GM20431 (cell line): Measurements from ENCODE around the gene NSUN7.

ENCODE experiments used
- in situ Hi-C: fragments of 300-500 bp; cut with MseI, MboI; formaldehyde crosslinking; loops from one replicate; pipeline ENCODE4 v1.15.0; 2020; ENCODE audit warnings: low sequenced_read_pairs; ENCODE audit not compliant: unreplicated experiment

NSUN7 gene

GRCh38 chr4:40749717-40750460 is at the start of gene NSUN7:
Gene NSUN7 (plus strand): TSS chr4:40749955. CDS start chr4:40750694, 739 bp downstream.
- in situ Hi-C loops, result loop anchor here (10.0 kb wide), 2 partner anchors 95 to 155 kb away; no protein-coding TSS in a partner anchor

GRCh38 chr4:40702137-40702799 is 47.5 kb upstream of the NSUN7 start:
- in situ Hi-C loops, result loop anchor here (25.0 kb wide), 1 partner anchor 365 kb away; the partner anchor contains the start of gene CHRNA9

DNA sequence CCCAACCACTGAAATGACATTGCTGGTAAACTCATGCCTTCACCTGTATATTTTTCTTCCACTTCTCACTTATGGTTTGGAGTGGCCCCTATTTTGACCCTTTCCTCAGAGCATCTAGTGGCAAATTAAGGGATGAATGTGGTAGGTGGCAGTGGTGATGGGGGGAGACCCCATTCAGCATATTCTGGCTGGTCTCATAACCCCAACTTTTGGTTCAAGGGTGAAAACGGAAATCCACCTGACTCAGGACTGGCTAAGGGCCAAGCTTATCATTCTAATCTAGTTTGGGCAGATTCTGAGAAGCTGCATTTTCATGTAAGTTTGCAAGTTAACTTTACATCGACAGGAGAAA is 47.0 kb upstream of the NSUN7 start:
- in situ Hi-C loops, result loop anchor here (25.0 kb wide), 1 partner anchor 365 kb away; the partner anchor contains the start of gene CHRNA9

- in situ Hi-C loops, result loop anchor here (25.0 kb wide), 1 partner anchor 367 kb away; the partner anchor contains the start of gene CHRNA9
Observed at GRCh38 chr4:40704073-40704472, 45.7 kb upstream of the NSUN7 start.

GRCh38 chr4:40710484-40711254 is 39.1 kb upstream of the NSUN7 start:
- in situ Hi-C loops, result loop anchor here (25.0 kb wide), 1 partner anchor 373 kb away; the partner anchor contains the start of gene CHRNA9

DNA sequence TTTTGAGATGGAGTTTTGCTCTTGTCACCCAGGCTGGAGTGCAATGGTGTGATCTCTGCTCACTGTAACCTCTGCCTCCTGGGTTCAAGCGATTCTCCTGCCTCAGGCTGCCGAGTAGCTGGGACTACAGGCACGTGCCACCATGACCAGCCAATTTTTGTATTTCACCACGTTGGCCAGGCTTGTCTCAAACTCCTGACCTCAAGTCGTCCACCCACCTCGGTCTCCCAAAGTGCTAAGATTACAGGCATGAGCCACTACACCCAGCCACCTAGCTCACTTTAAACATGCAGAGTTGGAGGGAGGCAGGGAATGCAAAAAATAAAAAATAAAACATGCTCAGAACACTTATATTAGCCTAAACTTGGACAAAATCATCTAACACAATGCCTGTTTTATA is 36.8 kb upstream of the NSUN7 start:
- in situ Hi-C loops, result loop anchor here (25.0 kb wide), 1 partner anchor 376 kb away; the partner anchor contains the start of gene CHRNA9

- in situ Hi-C loops, result loop anchor here (25.0 kb wide), 1 partner anchor 376 kb away; the partner anchor contains the start of gene CHRNA9
Observed at GRCh38 chr4:40713798-40714197, 36.0 kb upstream of the NSUN7 start.

DNA sequence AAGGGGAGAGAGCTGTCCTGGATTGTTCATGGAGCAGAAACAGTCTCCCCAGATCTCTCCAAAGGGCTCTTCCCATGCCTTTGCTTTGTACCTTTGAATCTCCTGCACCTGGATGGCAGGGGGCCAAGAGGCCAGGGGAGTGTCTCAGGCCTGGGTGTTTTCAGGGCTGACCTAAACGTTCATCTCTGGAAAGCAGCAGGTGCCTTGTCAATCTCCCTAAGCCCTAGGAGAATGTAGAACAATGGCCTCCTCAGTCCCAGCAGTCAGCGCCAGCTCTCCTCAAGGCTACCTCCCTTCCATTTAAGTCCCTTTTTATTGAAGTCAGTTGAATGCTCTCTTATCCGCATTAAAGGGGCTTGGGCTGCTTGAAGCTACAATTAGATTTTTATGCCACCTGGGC is 31.2 kb upstream of the NSUN7 start:
- in situ Hi-C loops, result loop anchor here (25.0 kb wide), 1 partner anchor 381 kb away; the partner anchor contains the start of gene CHRNA9

GRCh38 chr4:40719008-40719623 is 30.6 kb upstream of the NSUN7 start:
- in situ Hi-C loops, result loop anchor here (25.0 kb wide), 1 partner anchor 382 kb away; the partner anchor contains the start of gene CHRNA9

DNA sequence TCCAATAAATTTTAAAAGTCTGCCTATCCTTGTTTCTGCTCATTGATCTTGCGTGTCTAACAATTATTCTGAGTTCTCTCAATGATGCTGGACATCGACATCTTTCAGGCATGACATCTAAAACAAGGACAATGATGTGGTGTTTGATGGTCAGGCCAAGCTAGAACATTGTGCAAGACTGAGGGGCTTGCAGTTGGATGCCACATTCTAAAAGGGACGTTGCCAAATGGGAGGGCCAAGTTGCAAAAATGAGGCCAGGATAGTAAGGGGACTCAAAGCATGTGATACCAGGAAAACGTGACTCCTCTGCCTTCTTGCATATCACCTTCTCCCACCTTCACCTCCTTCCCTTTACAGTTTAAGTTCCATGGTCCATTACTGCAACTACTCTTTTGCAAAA is 29.4 kb upstream of the NSUN7 start:
- in situ Hi-C loops, result loop anchor here (25.0 kb wide), 1 partner anchor 383 kb away; the partner anchor contains the start of gene CHRNA9

DNA sequence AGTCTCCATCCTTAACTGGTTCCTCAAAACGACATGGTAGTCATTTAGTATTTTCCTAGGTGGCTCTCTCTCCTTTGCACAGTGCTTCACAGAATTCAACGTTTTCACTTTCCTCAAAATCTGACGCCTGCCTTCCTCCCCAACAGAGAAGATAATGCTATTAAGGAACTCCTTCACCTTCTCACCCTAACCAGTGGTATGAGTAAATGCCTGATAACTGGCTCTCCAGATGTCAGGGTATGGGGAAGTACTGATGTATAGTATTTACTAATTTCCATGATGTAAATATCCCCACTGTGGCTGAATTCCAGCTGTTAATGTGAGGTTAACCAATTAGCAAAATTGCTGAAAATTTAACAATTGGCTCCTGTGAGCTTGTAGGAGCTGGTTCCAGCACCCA is 28.8 kb upstream of the NSUN7 start:
- in situ Hi-C loops, result loop anchor here (25.0 kb wide), 1 partner anchor 384 kb away; the partner anchor contains the start of gene CHRNA9

GRCh38 chr4:40721730-40722171 is 28.0 kb upstream of the NSUN7 start:
- in situ Hi-C loops, result loop anchor here (25.0 kb wide), 1 partner anchor 384 kb away; the partner anchor contains the start of gene CHRNA9

GRCh38 chr4:40722576-40723161 is 27.1 kb upstream of the NSUN7 start:
- in situ Hi-C loops, result loop anchor here (25.0 kb wide), 1 partner anchor 385 kb away; the partner anchor contains the start of gene CHRNA9

DNA sequence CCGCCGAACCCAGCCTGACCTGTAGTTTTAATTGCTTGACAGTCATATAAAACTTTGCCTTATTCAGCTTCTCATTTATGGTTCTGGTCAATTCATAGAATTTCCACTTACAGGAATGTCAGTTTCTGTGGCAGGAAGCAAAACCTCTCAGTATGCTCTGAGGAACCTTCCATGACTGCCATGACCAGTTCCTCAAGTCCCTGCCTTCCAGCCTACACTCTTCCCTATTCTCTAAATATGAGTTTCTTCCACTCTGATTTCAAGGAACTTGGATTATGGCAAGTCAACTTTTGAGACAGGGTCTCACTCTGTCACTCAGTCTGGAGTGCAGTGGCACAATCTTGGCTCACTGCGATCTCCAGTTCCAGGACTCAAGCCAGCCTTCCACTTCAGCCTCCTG is 26.0 kb upstream of the NSUN7 start:
- in situ Hi-C loops, result loop anchor here (25.0 kb wide), 1 partner anchor 386 kb away; the partner anchor contains the start of gene CHRNA9

DNA sequence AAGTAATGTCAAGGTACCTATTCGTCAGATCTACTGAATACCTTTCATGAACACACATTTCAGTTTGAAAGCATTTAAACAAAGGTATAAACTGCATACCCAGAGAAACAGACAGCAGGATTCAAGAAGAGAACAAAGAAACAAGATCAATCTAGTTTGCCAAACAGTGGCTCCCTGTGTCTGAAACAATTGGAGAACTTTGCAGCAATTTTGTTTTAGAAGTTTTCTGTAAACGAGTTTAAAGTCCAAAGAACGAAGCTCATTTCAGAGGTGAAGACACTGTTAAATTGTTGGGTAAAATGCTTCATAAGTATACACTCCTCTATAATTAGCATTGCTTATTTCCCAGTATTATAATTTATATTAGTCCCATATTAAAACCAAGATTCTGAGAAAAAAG is 21.4 kb upstream of the NSUN7 start:
- in situ Hi-C loops, result no loop called here

GRCh38 chr4:40729555-40729954 is 20.2 kb upstream of the NSUN7 start:
- in situ Hi-C loops, result no loop called here

- in situ Hi-C loops, result no loop called here
Observed at GRCh38 chr4:40730091-40730679, 19.6 kb upstream of the NSUN7 start.

- in situ Hi-C loops, result no loop called here
Observed at GRCh38 chr4:40731361-40731760, 18.4 kb upstream of the NSUN7 start.
